Smooth muscle cell (in vitro differentiated cells): ENCODE results near the gene COL26A1. TPM values are rescaled to one million over a fixed set of nuclear protein-coding genes. Genes with fewer than 3 reads are reported as not detected.

ENCODE experiments used
- DNase-seq: peaks from one replicate; lab custom pipeline; 2025; ENCODE audit not compliant: unreplicated experiment; lab: John Stamatoyannopoulos, UW
- H2AFZ ChIP-seq: fragments of 200-600 bp; sonication (generic); 2 replicates; pipeline ENCODE4 v1.6.0; 2016; ENCODE audit warnings: antibody characterized with exemption, low read depth, mild to moderate bottlenecking
- H3F3A ChIP-seq: fragments of 200-600 bp; sonication (generic); 2 replicates; pipeline ENCODE4 v1.6.0; 2017; ENCODE audit warnings: antibody characterized with exemption, low read depth
- H3K27ac ChIP-seq: fragments of 200-600 bp; sonication (generic); 2 replicates; pipeline ENCODE4 v1.5.1; 2016; ENCODE audit warnings: low read depth, mild to moderate bottlenecking
- H3K27me3 ChIP-seq: fragments of 200-600 bp; sonication (generic); 2 replicates; pipeline ENCODE4 v1.6.1; 2016; ENCODE audit warnings: low read depth, mild to moderate bottlenecking
- H3K36me3 ChIP-seq: fragments of 200-600 bp; sonication (generic); 2 replicates; pipeline ENCODE4 v1.5.1; 2016; ENCODE audit warnings: low read depth
- H3K4me1 ChIP-seq: fragments of 200-600 bp; sonication (generic); 2 replicates; pipeline ENCODE4 v1.5.1; 2016; ENCODE audit warnings: low read depth
- H3K4me2 ChIP-seq: fragments of 200-600 bp; sonication (generic); 2 replicates; pipeline ENCODE4 v1.6.0; 2016; ENCODE audit warnings: mild to moderate bottlenecking
- H3K4me3 ChIP-seq: fragments of 200-600 bp; sonication (generic); 2 replicates; pipeline ENCODE4 v1.5.1; 2016; ENCODE audit warnings: mild to moderate bottlenecking
- H3K79me2 ChIP-seq: fragments of 200-600 bp; sonication (generic); 2 replicates; pipeline ENCODE4 v1.6.0; 2016; ENCODE audit warnings: low read depth, mild to moderate bottlenecking
- H3K9ac ChIP-seq: fragments of 200-600 bp; sonication (generic); 2 replicates; pipeline ENCODE4 v1.6.0; 2016; ENCODE audit warnings: low read depth
- H3K9me3 ChIP-seq: fragments of 200-600 bp; sonication (generic); replicated peaks from 2 replicates; pipeline ENCODE4 v1.5.1; 2016; ENCODE audit warnings: low read depth
- H4K20me1 ChIP-seq: fragments of 200-600 bp; sonication (generic); 2 replicates; pipeline ENCODE4 v1.6.0; 2016; ENCODE audit warnings: low read depth
- WGBS: methylation state at CpG from one replicate; pipeline ENCODE4 v1.1.7; 2016; ENCODE audit warnings: low lambda C conversion rate; 5-methylcytosine and 5-hydroxymethylcytosine counted together
- polyA plus RNA-seq: library from polyadenylated mRNA; unstranded; fragments of >200 nt; fragmentation: Nextera tagmentation; extraction: Ambion mirVana; gene quantifications from 2 replicates; pipeline ENCODE4 v1.2.1, GENCODE V29; 2016
- total RNA-seq: library from RNA; depleted of rRNA; stranded (reverse); fragments of >200 nt; gene quantifications from 2 replicates; pipeline ENCODE4 v1.2.3, GENCODE V29; 2014
- TF ChIP-seq, protein P1 (sequence below): fragments of 200-600 bp; sonication (generic); IDR thresholded peaks from 2 replicates; pipeline ENCODE4 v1.5.1; 2017; ENCODE audit warnings: borderline replicate concordance, mild to moderate bottlenecking, antibody characterized with exemption; ENCODE audit not compliant: insufficient read depth, poor library complexity, severe bottlenecking

Gene COL26A1
- total and polyA plus RNA-seq, 2 experiments from 2014 or later: 4.9 to 13.2 TPM

DNA sequence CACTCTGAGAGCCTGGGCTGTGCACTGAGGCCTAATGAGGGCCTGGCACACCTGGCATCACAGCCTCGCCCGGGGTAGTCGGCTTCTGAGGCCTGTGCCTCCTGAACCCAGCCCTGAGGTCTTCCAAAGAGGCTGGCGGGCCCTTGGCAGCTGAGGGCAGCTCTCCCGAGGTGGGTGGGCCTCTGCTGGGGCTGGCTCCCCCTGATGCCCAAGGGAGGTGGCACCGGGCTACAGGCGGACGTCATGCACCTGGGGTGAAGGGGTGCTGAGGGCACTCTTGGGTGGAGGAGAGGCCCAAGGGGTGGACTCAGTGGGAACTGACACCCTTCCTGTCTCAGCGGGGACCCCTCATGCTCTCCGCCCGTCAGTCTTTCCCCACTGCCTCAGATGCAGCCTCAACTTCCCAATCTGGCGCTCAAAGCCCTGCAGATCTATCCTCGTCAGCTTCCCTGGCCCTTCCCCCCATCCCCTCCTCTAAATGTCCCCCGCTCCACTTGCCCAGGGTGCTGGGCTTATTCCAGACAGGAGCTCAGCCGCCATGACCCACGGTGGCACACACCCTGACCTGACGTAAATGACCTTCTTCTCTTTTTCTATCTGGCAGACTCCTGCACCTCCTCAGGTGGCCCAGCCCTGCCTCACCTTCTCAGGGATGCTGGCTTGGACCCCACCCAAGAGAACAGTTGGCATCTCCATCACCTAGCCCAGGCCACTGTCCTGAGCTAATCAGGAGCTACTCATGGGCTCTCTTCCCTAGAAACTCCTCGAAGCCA lies 228.2 kb downstream of the COL26A1 start:
- Histone ChIP-seq H3K36me3 (no peaks in the 10 kb centered on the region), H3K79me2 (no peaks in the 10 kb centered on the region), H3K4me2 (no peak overlapping the region), H3F3A (no peaks in the 10 kb centered on the region), H3K4me1 (peaks cover 5% of the 10 kb centered on the region), H3K27ac (no peak overlapping the region), H3K9me3 (no peaks in the 10 kb centered on the region), H3K27me3 (no peaks in the 10 kb centered on the region), H4K20me1 (no peaks in the 10 kb centered on the region), H3K4me3 (no peak overlapping the region), H3K9ac (no peak overlapping the region), H2AFZ (no peak overlapping the region)
- WGBS: 95% methylated on average over 18 of the region's 18 CpGs
- TF ChIP-seq, protein P1, sequence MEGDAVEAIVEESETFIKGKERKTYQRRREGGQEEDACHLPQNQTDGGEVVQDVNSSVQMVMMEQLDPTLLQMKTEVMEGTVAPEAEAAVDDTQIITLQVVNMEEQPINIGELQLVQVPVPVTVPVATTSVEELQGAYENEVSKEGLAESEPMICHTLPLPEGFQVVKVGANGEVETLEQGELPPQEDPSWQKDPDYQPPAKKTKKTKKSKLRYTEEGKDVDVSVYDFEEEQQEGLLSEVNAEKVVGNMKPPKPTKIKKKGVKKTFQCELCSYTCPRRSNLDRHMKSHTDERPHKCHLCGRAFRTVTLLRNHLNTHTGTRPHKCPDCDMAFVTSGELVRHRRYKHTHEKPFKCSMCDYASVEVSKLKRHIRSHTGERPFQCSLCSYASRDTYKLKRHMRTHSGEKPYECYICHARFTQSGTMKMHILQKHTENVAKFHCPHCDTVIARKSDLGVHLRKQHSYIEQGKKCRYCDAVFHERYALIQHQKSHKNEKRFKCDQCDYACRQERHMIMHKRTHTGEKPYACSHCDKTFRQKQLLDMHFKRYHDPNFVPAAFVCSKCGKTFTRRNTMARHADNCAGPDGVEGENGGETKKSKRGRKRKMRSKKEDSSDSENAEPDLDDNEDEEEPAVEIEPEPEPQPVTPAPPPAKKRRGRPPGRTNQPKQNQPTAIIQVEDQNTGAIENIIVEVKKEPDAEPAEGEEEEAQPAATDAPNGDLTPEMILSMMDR: no peak
- no peak for DNase-seq

DNA sequence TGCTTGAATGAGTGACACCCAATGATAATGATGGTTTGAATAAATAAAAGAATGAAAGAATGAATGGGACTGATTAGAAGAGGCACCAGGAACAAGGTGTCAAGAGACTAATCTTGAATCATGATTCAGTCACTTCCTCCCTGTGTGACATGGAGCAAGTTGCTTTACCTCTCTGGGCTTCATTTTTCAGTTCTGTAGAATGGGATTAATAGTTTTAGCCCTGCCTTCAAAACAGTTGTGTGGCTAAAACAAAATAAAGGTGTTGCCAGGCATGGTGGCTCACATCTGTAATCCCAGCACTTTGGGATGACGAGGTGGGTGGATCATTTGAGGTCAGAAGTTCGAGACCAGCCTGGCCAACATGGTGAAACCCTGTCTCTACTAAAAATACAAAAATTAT lies 228.8 kb downstream of the COL26A1 start:
- Histone ChIP-seq H3K79me2 (no peaks in the 10 kb centered on the region), H3F3A (no peaks in the 10 kb centered on the region), H3K9me3 (no peaks in the 10 kb centered on the region), H3K4me2 (no peak overlapping the region), H3K27ac (no peak overlapping the region), H3K4me1 (peaks cover 5% of the 10 kb centered on the region), H3K36me3 (no peaks in the 10 kb centered on the region), H3K27me3 (no peaks in the 10 kb centered on the region), H2AFZ (no peak overlapping the region), H3K9ac (no peak overlapping the region), H4K20me1 (no peaks in the 10 kb centered on the region), H3K4me3 (no peak overlapping the region)
- TF ChIP-seq, protein P1: no peak
- 93% methylated on average over 2 of the region's 2 CpGs for WGBS
- no peak for DNase-seq

- Histone ChIP-seq H4K20me1 (no peaks in the 10 kb centered on the region), H2AFZ (no peak overlapping the region), H3K4me2 (no peak overlapping the region), H3K79me2 (no peaks in the 10 kb centered on the region), H3K9ac (no peak overlapping the region), H3K4me3 (no peak overlapping the region), H3K27ac (no peak overlapping the region), H3F3A (no peaks in the 10 kb centered on the region), H3K27me3 (no peaks in the 10 kb centered on the region), H3K4me1 (no peaks in the 10 kb centered on the region), H3K36me3 (no peaks in the 10 kb centered on the region), H3K9me3 (no peaks in the 10 kb centered on the region)
- 90% methylated on average over 6 of the region's 6 CpGs for WGBS
- no peak for DNase-seq
- TF ChIP-seq, protein P1: no peak
Observed at GRCh38 chr7:101593556-101593955, 230.9 kb downstream of the COL26A1 start.

- H3F3A ChIP-seq: no peaks in the 10 kb centered on the region
- no peak overlapping the region for H3K4me3 ChIP-seq
- no peaks in the 10 kb centered on the region for H3K36me3 ChIP-seq
- no peak overlapping the region for H2AFZ ChIP-seq
- WGBS: 88% methylated on average over 3 of the region's 3 CpGs
- no peak for DNase-seq
- TF ChIP-seq, protein P1: no peak
- H3K27me3 ChIP-seq: no peaks in the 10 kb centered on the region
- H3K27ac ChIP-seq: no peak overlapping the region
- no peaks in the 10 kb centered on the region for H3K4me1 ChIP-seq
- H3K4me2 ChIP-seq: no peak overlapping the region
- no peaks in the 10 kb centered on the region for H3K9me3 ChIP-seq
- H3K9ac ChIP-seq: no peak overlapping the region
- no peaks in the 10 kb centered on the region for H4K20me1 ChIP-seq
- no peaks in the 10 kb centered on the region for H3K79me2 ChIP-seq
Observed at GRCh38 chr7:101594790-101595189, 232.1 kb downstream of the COL26A1 start.
